DMS53 treated with DMSO at 0.1 percent for 48 hours (cell line): ENCODE results near the gene EPHA6.
"Not testable (repeated sequence)": the region's sequence is repeated elsewhere in the genome, so short reads cannot be mapped to it uniquely, and the experiment has no call there.

Experiments used
- DNase-seq: peaks from one replicate; lab custom pipeline; 2025; ENCODE audit not compliant: unreplicated experiment; lab: John Stamatoyannopoulos, UW

EPHA6 gene

GRCh38 chr3:97010881-97011657 lies 196.7 kb downstream of the EPHA6 start:
- DNase-seq, result no peak

- no peak for DNase-seq
Measured at GRCh38 chr3:97021778-97022177, 207.4 kb downstream of the EPHA6 start.

GRCh38 chr3:97025612-97026011 lies 211.2 kb downstream of the EPHA6 start:
- not testable (repeated sequence) for DNase-seq

GRCh38 chr3:97029972-97030371 lies 215.6 kb downstream of the EPHA6 start:
- no peak for DNase-seq

- DNase-seq, result peak; percentile 90
Measured at GRCh38 chr3:97037294-97037943, 223.0 kb downstream of the EPHA6 start.

GRCh38 chr3:97043411-97043810 lies 229.0 kb downstream of the EPHA6 start:
- no peak for DNase-seq

- no peak for DNase-seq
Measured at GRCh38 chr3:97057365-97057764, 243.0 kb downstream of the EPHA6 start.

GRCh38 chr3:97059168-97059567 lies 244.8 kb downstream of the EPHA6 start:
- no peak for DNase-seq

GRCh38 chr3:97066531-97066930 lies 252.1 kb downstream of the EPHA6 start:
- DNase-seq, result no peak

- DNase-seq, result no peak
Measured at GRCh38 chr3:97070302-97070701, 255.9 kb downstream of the EPHA6 start.

GRCh38 chr3:97074546-97074945 lies 260.2 kb downstream of the EPHA6 start:
- DNase-seq, result no peak

GRCh38 chr3:97076673-97077072 lies 262.3 kb downstream of the EPHA6 start:
- no peak for DNase-seq

GRCh38 chr3:97089621-97090020 lies 275.2 kb downstream of the EPHA6 start:
- DNase-seq, result no peak

- no peak for DNase-seq
Measured at GRCh38 chr3:97102641-97103040, 288.2 kb downstream of the EPHA6 start.

- DNase-seq, result no peak
Measured at GRCh38 chr3:97105989-97106651, 291.7 kb downstream of the EPHA6 start.

GRCh38 chr3:97106652-97106989 lies 292.2 kb downstream of the EPHA6 start:
- DNase-seq, result no peak

GRCh38 chr3:97108136-97108535 lies 293.7 kb downstream of the EPHA6 start:
- DNase-seq, result no peak

- no peak for DNase-seq
Measured at GRCh38 chr3:97111244-97111643, 296.9 kb downstream of the EPHA6 start.

GRCh38 chr3:97121386-97121785 lies 307.0 kb downstream of the EPHA6 start:
- no peak for DNase-seq

- no peak for DNase-seq
Measured at GRCh38 chr3:97125902-97126499, 311.6 kb downstream of the EPHA6 start.

GRCh38 chr3:97131476-97131875 lies 317.1 kb downstream of the EPHA6 start:
- no peak for DNase-seq
